Smooth muscle cell (in vitro differentiated cells): Measurements from ENCODE around the gene HOMER1. TPM values are rescaled to one million over a fixed set of nuclear protein-coding genes. Genes with fewer than 3 reads are reported as not detected.

Experiments used
- DNase-seq: peaks from one replicate; lab custom pipeline; 2025; ENCODE audit not compliant: unreplicated experiment; lab: John Stamatoyannopoulos, UW
- H2AFZ ChIP-seq: fragments of 200-600 bp; sonication (generic); 2 replicates; pipeline ENCODE4 v1.6.0; 2016; ENCODE audit warnings: antibody characterized with exemption, low read depth, mild to moderate bottlenecking
- H3F3A ChIP-seq: fragments of 200-600 bp; sonication (generic); 2 replicates; pipeline ENCODE4 v1.6.0; 2017; ENCODE audit warnings: antibody characterized with exemption, low read depth
- H3K27ac ChIP-seq: fragments of 200-600 bp; sonication (generic); 2 replicates; pipeline ENCODE4 v1.5.1; 2016; ENCODE audit warnings: low read depth, mild to moderate bottlenecking
- H3K27me3 ChIP-seq: fragments of 200-600 bp; sonication (generic); 2 replicates; pipeline ENCODE4 v1.6.1; 2016; ENCODE audit warnings: low read depth, mild to moderate bottlenecking
- H3K36me3 ChIP-seq: fragments of 200-600 bp; sonication (generic); 2 replicates; pipeline ENCODE4 v1.5.1; 2016; ENCODE audit warnings: low read depth
- H3K4me1 ChIP-seq: fragments of 200-600 bp; sonication (generic); 2 replicates; pipeline ENCODE4 v1.5.1; 2016; ENCODE audit warnings: low read depth
- H3K4me2 ChIP-seq: fragments of 200-600 bp; sonication (generic); 2 replicates; pipeline ENCODE4 v1.6.0; 2016; ENCODE audit warnings: mild to moderate bottlenecking
- H3K4me3 ChIP-seq: fragments of 200-600 bp; sonication (generic); 2 replicates; pipeline ENCODE4 v1.5.1; 2016; ENCODE audit warnings: mild to moderate bottlenecking
- H3K79me2 ChIP-seq: fragments of 200-600 bp; sonication (generic); 2 replicates; pipeline ENCODE4 v1.6.0; 2016; ENCODE audit warnings: low read depth, mild to moderate bottlenecking
- H3K9ac ChIP-seq: fragments of 200-600 bp; sonication (generic); 2 replicates; pipeline ENCODE4 v1.6.0; 2016; ENCODE audit warnings: low read depth
- H3K9me3 ChIP-seq: fragments of 200-600 bp; sonication (generic); replicated peaks from 2 replicates; pipeline ENCODE4 v1.5.1; 2016; ENCODE audit warnings: low read depth
- H4K20me1 ChIP-seq: fragments of 200-600 bp; sonication (generic); 2 replicates; pipeline ENCODE4 v1.6.0; 2016; ENCODE audit warnings: low read depth
- CTCF ChIP-seq: fragments of 200-600 bp; sonication (generic); IDR thresholded peaks from 2 replicates; pipeline ENCODE4 v1.5.1; 2017; ENCODE audit warnings: borderline replicate concordance, mild to moderate bottlenecking, antibody characterized with exemption; ENCODE audit not compliant: insufficient read depth, poor library complexity, severe bottlenecking
- WGBS: methylation state at CpG from one replicate; pipeline ENCODE4 v1.1.7; 2016; ENCODE audit warnings: low lambda C conversion rate; 5-methylcytosine and 5-hydroxymethylcytosine counted together
- polyA plus RNA-seq: library from polyadenylated mRNA; unstranded; fragments of >200 nt; fragmentation: Nextera tagmentation; extraction: Ambion mirVana; gene quantifications from 2 replicates; pipeline ENCODE4 v1.2.1, GENCODE V29; 2016
- total RNA-seq: library from RNA; depleted of rRNA; stranded (reverse); fragments of >200 nt; gene quantifications from 2 replicates; pipeline ENCODE4 v1.2.3, GENCODE V29; 2014

HOMER1 gene
- total and polyA plus RNA-seq, 2 experiments from 2014 or later: 4.4 to 14.9 TPM

GRCh38 chr5:79430196-79430595 lies 83.7 kb downstream of the HOMER1 start:
- Histone ChIP-seq H3K4me3 (no peak overlapping the region), H3K36me3 (no peaks in the 10 kb centered on the region)

DNA sequence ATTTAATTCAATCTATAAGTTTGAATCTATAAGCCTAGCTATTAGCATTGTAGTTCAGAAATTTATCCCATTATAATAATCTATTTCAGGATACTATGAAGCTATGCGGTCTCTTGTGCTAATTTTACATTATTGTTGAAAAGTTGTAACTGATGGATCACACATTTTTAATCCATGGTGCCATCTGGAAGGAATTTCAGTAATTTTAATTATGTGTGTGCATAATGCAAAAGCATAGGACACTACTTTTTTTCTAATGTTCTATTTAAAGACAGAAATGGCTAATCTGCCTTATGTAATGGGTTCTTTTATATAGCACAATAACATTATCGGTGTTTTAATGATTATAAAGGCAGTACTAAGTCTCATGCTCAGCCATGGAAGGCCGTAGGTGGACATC lies 90.6 kb downstream of the HOMER1 start:
- H3K9me3 ChIP-seq: no peaks in the 10 kb centered on the region
- no peak overlapping the region for H3K9ac ChIP-seq

More at GRCh38 chr5:79430196-79430595, 83.7 kb downstream of the HOMER1 start:
- Histone ChIP-seq H2AFZ (no peak overlapping the region), H4K20me1 (peaks cover 5% of the 10 kb centered on the region), H3K27me3 (no peaks in the 10 kb centered on the region), H3K27ac (no peak overlapping the region), H3K4me1 (no peaks in the 10 kb centered on the region), H3F3A (no peaks in the 10 kb centered on the region), H3K9ac (no peak overlapping the region), H3K4me2 (no peak overlapping the region), H3K9me3 (no peaks in the 10 kb centered on the region), H3K79me2 (no peaks in the 10 kb centered on the region)
- no peak for TF ChIP-seq CTCF
- DNase-seq: no peak

GRCh38 chr5:79420248-79420647 lies 93.7 kb downstream of the HOMER1 start:
- DNase-seq: no peak
- H3K4me1 ChIP-seq: no peaks in the 10 kb centered on the region
- H3K27ac ChIP-seq: no peak overlapping the region
- H3K9me3 ChIP-seq: no peaks in the 10 kb centered on the region
- H3K36me3 ChIP-seq: no peaks in the 10 kb centered on the region
- TF ChIP-seq CTCF: no peak
- H3F3A ChIP-seq: no peaks in the 10 kb centered on the region
- no peaks in the 10 kb centered on the region for H3K79me2 ChIP-seq
- H3K27me3 ChIP-seq: no peaks in the 10 kb centered on the region
- H3K9ac ChIP-seq: no peak overlapping the region
- no peaks in the 10 kb centered on the region for H4K20me1 ChIP-seq
- WGBS: 84% methylated on average over 3 of the region's 3 CpGs
- no peak overlapping the region for H3K4me3 ChIP-seq
- H2AFZ ChIP-seq: no peak overlapping the region
- no peak overlapping the region for H3K4me2 ChIP-seq

More for the DNA sequence above, 90.6 kb downstream of the HOMER1 start:
- no peak for TF ChIP-seq CTCF
- Histone ChIP-seq H3K4me3 (no peak overlapping the region), H3K4me2 (no peak overlapping the region), H4K20me1 (peaks cover 5% of the 10 kb centered on the region), H3K27me3 (no peaks in the 10 kb centered on the region), H3K79me2 (no peaks in the 10 kb centered on the region), H2AFZ (no peak overlapping the region), H3F3A (no peaks in the 10 kb centered on the region), H3K4me1 (no peaks in the 10 kb centered on the region), H3K36me3 (no peaks in the 10 kb centered on the region), H3K27ac (no peak overlapping the region)
- no peak for DNase-seq
- WGBS: 64% methylated on average over 3 of the region's 3 CpGs

GRCh38 chr5:79418276-79418675 lies 95.7 kb downstream of the HOMER1 start:
- Histone ChIP-seq H4K20me1 (no peaks in the 10 kb centered on the region), H3K9ac (no peak overlapping the region), H3K27me3 (no peaks in the 10 kb centered on the region), H3K79me2 (no peaks in the 10 kb centered on the region), H2AFZ (no peak overlapping the region), H3K9me3 (no peaks in the 10 kb centered on the region), H3K4me2 (no peak overlapping the region), H3F3A (no peaks in the 10 kb centered on the region), H3K36me3 (no peaks in the 10 kb centered on the region), H3K4me3 (no peak overlapping the region), H3K27ac (no peak overlapping the region), H3K4me1 (no peaks in the 10 kb centered on the region)
- no peak for DNase-seq
- 35% methylated on average over 5 of the region's 5 CpGs for WGBS
- TF ChIP-seq CTCF: no peak
